GM21576 (cell line): ENCODE results near the gene CKM.
"Not testable (repeated sequence)": the region's sequence is repeated elsewhere in the genome, so short reads cannot be mapped to it uniquely, and the experiment has no call there.

Source experiments
- ATAC-seq: cut with Tn5 transposase; IDR thresholded peaks from one replicate; pipeline ENCODE4 v1.9.1; 2021; ENCODE audit warnings: mild to moderate bottlenecking, moderate library complexity; ENCODE audit not compliant: unreplicated experiment

The CKM gene

GRCh38 chr19:45294291-45295029, 28.2 kb downstream of the CKM start:
- ATAC-seq = no peak

GRCh38 chr19:45293682-45294081, 29.0 kb downstream of the CKM start:
- ATAC-seq = no peak

GRCh38 chr19:45291834-45292233, 30.8 kb downstream of the CKM start:
- no peak for ATAC-seq

GRCh38 chr19:45290381-45290931, 32.2 kb downstream of the CKM start:
- ATAC-seq = no peak

- no peak for ATAC-seq
These were observed 39.1 kb downstream of the CKM start for GRCh38 chr19:45283443-45284033.

- ATAC-seq = no peak
These were observed 42.2 kb downstream of the CKM start for GRCh38 chr19:45280471-45280961.

GRCh38 chr19:45279587-45280192, 43.0 kb downstream of the CKM start:
- ATAC-seq = no peak

- no peak for ATAC-seq
These were observed 44.6 kb downstream of the CKM start for GRCh38 chr19:45278087-45278486.

GRCh38 chr19:45276284-45276687, 46.4 kb downstream of the CKM start:
- ATAC-seq = no peak

GRCh38 chr19:45275370-45275971, 47.2 kb downstream of the CKM start:
- no peak for ATAC-seq

- ATAC-seq = no peak
These were observed 49.2 kb downstream of the CKM start for GRCh38 chr19:45273521-45273855.

GRCh38 chr19:45271735-45272108, 51.0 kb downstream of the CKM start:
- ATAC-seq = no peak

- ATAC-seq = no peak
These were observed 51.5 kb downstream of the CKM start for GRCh38 chr19:45271098-45271734.

GRCh38 chr19:45269939-45270338, 52.7 kb downstream of the CKM start:
- not testable (repeated sequence) for ATAC-seq

- no peak for ATAC-seq
These were observed 55.4 kb downstream of the CKM start for GRCh38 chr19:45267296-45267695.

GRCh38 chr19:45265375-45265774, 57.3 kb downstream of the CKM start:
- ATAC-seq = no peak

GRCh38 chr19:45264781-45265317, 57.8 kb downstream of the CKM start:
- ATAC-seq = no peak

GRCh38 chr19:45263013-45263412, 59.7 kb downstream of the CKM start:
- ATAC-seq = no peak

GRCh38 chr19:45262570-45262969, 60.1 kb downstream of the CKM start:
- no peak for ATAC-seq

- ATAC-seq = no peak
These were observed 63.8 kb downstream of the CKM start for GRCh38 chr19:45258862-45259261.

GRCh38 chr19:45256836-45257235, 65.8 kb downstream of the CKM start:
- ATAC-seq = no peak
